Astrocyte (in vitro differentiated cells and primary cell): ENCODE data around the gene SLC37A1. TPM values are rescaled to one million over a fixed set of nuclear protein-coding genes. Genes with fewer than 3 reads are reported as not detected.

Experiments used
- DNase-seq: peaks from one replicate; pipeline ENCODE4 v3.0.0-alpha.2; 2010; ENCODE audit warnings: low read depth
- FAIRE-seq: peaks from 2 replicates; lab custom pipeline; 2011; peaks lifted over from hg19 to GRCh38; lab: Jason Lieb, UNC
- H2AFZ ChIP-seq: 2 replicates; pipeline ENCODE4 v1.6.0; 2012; ENCODE audit warnings: low read depth, low read length, inconsistent platforms
- H3K27ac ChIP-seq: 2 replicates; pipeline ENCODE4 v1.5.1; 2011; ENCODE audit warnings: low read depth, low read length, inconsistent platforms
- H3K27me3 ChIP-seq: 2 replicates; pipeline ENCODE4 v1.6.0; 2011; ENCODE audit warnings: low read length, inconsistent platforms; ENCODE audit not compliant: insufficient read depth
- H3K36me3 ChIP-seq: 2 replicates; pipeline ENCODE4 v1.5.1; 2011; ENCODE audit warnings: low read length, inconsistent platforms; ENCODE audit not compliant: insufficient read depth
- H3K4me1 ChIP-seq: 2 replicates; pipeline ENCODE4 v1.5.1; 2011; ENCODE audit warnings: low read length, inconsistent platforms; ENCODE audit not compliant: insufficient read depth
- H3K4me2 ChIP-seq: 2 replicates; pipeline ENCODE4 v1.6.0; 2012; ENCODE audit warnings: low read length, inconsistent platforms
- H3K4me3 ChIP-seq: 2 replicates; pipeline ENCODE4 v1.5.1; 2011; ENCODE audit warnings: low read depth, mild to moderate bottlenecking, low read length, inconsistent platforms; ENCODE audit not compliant: insufficient read depth
- H3K79me2 ChIP-seq: 2 replicates; pipeline ENCODE4 v1.6.0; 2012; ENCODE audit warnings: mild to moderate bottlenecking, low read length, inconsistent platforms; ENCODE audit not compliant: insufficient read depth
- H3K9ac ChIP-seq: 2 replicates; pipeline ENCODE4 v1.6.0; 2012; ENCODE audit warnings: mild to moderate bottlenecking, low read length, inconsistent platforms
- H3K9me3 ChIP-seq: 2 replicates; pipeline ENCODE4 v1.5.1; 2012; ENCODE audit warnings: low read depth, mild to moderate bottlenecking, low read length, inconsistent platforms; ENCODE audit not compliant: insufficient read depth
- H4K20me1 ChIP-seq: 2 replicates; pipeline ENCODE4 v1.6.0; 2012; ENCODE audit warnings: low read length, inconsistent platforms; ENCODE audit not compliant: insufficient read depth
- H3K27ac Mint-ChIP-seq: one replicate; pipeline ENCODE4 v1.8.0; 2021; ENCODE audit warnings: mild to moderate bottlenecking, mixed read lengths; ENCODE audit not compliant: unreplicated experiment
- H3K27me3 Mint-ChIP-seq: one replicate; pipeline ENCODE4 v1.8.0; 2021; ENCODE audit warnings: low read depth, mixed read lengths; ENCODE audit not compliant: unreplicated experiment
- H3K36me3 Mint-ChIP-seq: one replicate; pipeline ENCODE4 v1.8.0; 2021; ENCODE audit warnings: low read depth, mixed read lengths; ENCODE audit not compliant: unreplicated experiment
- H3K4me1 Mint-ChIP-seq: one replicate; pipeline ENCODE4 v1.8.0; 2021; ENCODE audit warnings: low read depth, mixed read lengths; ENCODE audit not compliant: unreplicated experiment
- H3K4me3 Mint-ChIP-seq: one replicate; pipeline ENCODE4 v1.8.0; 2021; ENCODE audit warnings: mild to moderate bottlenecking, moderate library complexity, mixed read lengths; ENCODE audit not compliant: unreplicated experiment
- H3K9me3 Mint-ChIP-seq: one replicate; pipeline ENCODE4 v1.8.0; 2021; ENCODE audit warnings: mild to moderate bottlenecking, mixed read lengths; ENCODE audit not compliant: unreplicated experiment
- CTCF ChIP-seq: IDR thresholded peaks from 2 replicates; pipeline ENCODE4 v1.5.1; 2011; ENCODE audit warnings: low read depth, mild to moderate bottlenecking, inconsistent platforms, low read length, moderate library complexity; ENCODE audit not compliant: insufficient read depth
- EZH2 ChIP-seq: IDR thresholded peaks from 2 replicates; pipeline ENCODE4 v1.6.1; 2012; ENCODE audit warnings: mild to moderate bottlenecking, low read length, inconsistent platforms; ENCODE audit not compliant: insufficient read depth
- total RNA-seq: library from RNA; stranded (reverse); gene quantifications from 2 replicates; pipeline ENCODE4 v1.2.1, GENCODE V29; 2021

Gene SLC37A1
- total RNA-seq, 1 donor from 2014 or later = 6.9 TPM

- TF ChIP-seq CTCF = no peak
- no peak for TF ChIP-seq EZH2
- H3K4me2 ChIP-seq = no peak overlapping the region
- H3K4me1 ChIP-seq = no peaks in the 10 kb centered on the region
- no peaks in the 10 kb centered on the region for H3K9me3 ChIP-seq
- peaks cover 14% of the 10 kb centered on the region for H3K36me3 Mint-ChIP-seq
- no peaks in the 10 kb centered on the region for H3K79me2 ChIP-seq
- H3K4me1 Mint-ChIP-seq = no peaks in the 10 kb centered on the region
- FAIRE-seq = no peak
- H3K36me3 ChIP-seq = no peaks in the 10 kb centered on the region
- H3K4me3 Mint-ChIP-seq = no peak overlapping the region
- peaks cover 21% of the 10 kb centered on the region for H3K27me3 Mint-ChIP-seq
- H3K9ac ChIP-seq = no peak overlapping the region
- H3K27ac Mint-ChIP-seq = no peak overlapping the region
- no peaks in the 10 kb centered on the region for H3K9me3 Mint-ChIP-seq
- DNase-seq = no peak
- no peaks in the 10 kb centered on the region for H4K20me1 ChIP-seq
- no peak overlapping the region for H2AFZ ChIP-seq
- H3K4me3 ChIP-seq = no peak overlapping the region
- no peak overlapping the region for H3K27ac ChIP-seq
- H3K27me3 ChIP-seq = no peaks in the 10 kb centered on the region
Observed at GRCh38 chr21:42548687-42549406, 35.2 kb downstream of the SLC37A1 start.

- Histone ChIP-seq H3K79me2 (no peaks in the 10 kb centered on the region), H4K20me1 (no peaks in the 10 kb centered on the region), H3K4me2 (no peak overlapping the region), H3K27ac (no peak overlapping the region), H3K27me3 (no peaks in the 10 kb centered on the region), H3K4me3 (no peak overlapping the region), H3K9me3 (no peaks in the 10 kb centered on the region), H3K4me1 (no peaks in the 10 kb centered on the region), H3K9ac (no peak overlapping the region), H2AFZ (no peak overlapping the region), H3K36me3 (no peaks in the 10 kb centered on the region)
- no peak overlapping the region for H3K4me3 Mint-ChIP-seq
- H3K27me3 Mint-ChIP-seq = peaks cover 13% of the 10 kb centered on the region
- DNase-seq (no peak), FAIRE-seq (no peak)
- H3K4me1 Mint-ChIP-seq = no peaks in the 10 kb centered on the region
- H3K36me3 Mint-ChIP-seq = peaks cover 14% of the 10 kb centered on the region
- H3K9me3 Mint-ChIP-seq = no peaks in the 10 kb centered on the region
- no peak overlapping the region for H3K27ac Mint-ChIP-seq
- no peak for TF ChIP-seq CTCF
- TF ChIP-seq EZH2 = no peak
Observed at GRCh38 chr21:42550817-42551216, 37.2 kb downstream of the SLC37A1 start.
